CD4-positive, alpha-beta T cell (primary cell): ENCODE measurements around the gene MYO1E. TPM values are rescaled to one million over a fixed set of nuclear protein-coding genes. Genes with fewer than 3 reads are reported as not detected.
A peak's percentile ranks its signal among the peaks of the same experiment; 100 is the strongest.

Experiments
- ATAC-seq: fragments of 200-7000 bp; cut with Tn5 transposase; one replicate; pipeline ENCODE4 v1.10.0; 2022; ENCODE audit warnings: mild to moderate bottlenecking; ENCODE audit not compliant: poor library complexity
- CTCF ChIA-PET: fragments of 350-600 bp; sonication (Branson Sonifier 250); formaldehyde crosslinking; loops from one replicate; lab custom pipeline; 2021; ENCODE audit warnings: antibody characterized with exemption, inconsistent platforms; lab: Charles Lee
- POLR2A ChIA-PET: fragments of 350-600 bp; sonication (Branson Sonifier 250); formaldehyde crosslinking; loops from one replicate; lab custom pipeline; 2021; ENCODE audit warnings: antibody characterized with exemption, inconsistent platforms; lab: Charles Lee
- DNase-seq, 14 experiments: peaks; one replicate each; pipeline ENCODE4 v3.0.0-alpha.2; 2013 to 2020; ENCODE audit warnings: mixed read lengths in 2 of 14
- H3K27ac ChIP-seq, 2 donors: one replicate each; pipeline versions ENCODE4 v1.5.1 to v1.7.0; 2013; ENCODE audit warnings: low read length in 2 of 2, low read depth in 1 of 2, mild to moderate bottlenecking in 1 of 2
- H3K27me3 ChIP-seq, 2 experiments: 1 replicate in 1 of 2; 2 replicates in 1 of 2; pipeline versions ENCODE4 v1.6.1 to v1.7.0; 2013; ENCODE audit warnings: low read length in 2 of 2, control low read depth in 1 of 2, mild to moderate bottlenecking in 1 of 2, moderate library complexity in 1 of 2; ENCODE audit not compliant: insufficient read depth in 2 of 2, control insufficient read depth in 1 of 2
- H3K36me3 ChIP-seq: one replicate; pipeline ENCODE4 v1.6.1; 2013; ENCODE audit warnings: low read length, control low read depth; ENCODE audit not compliant: insufficient read depth
- H3K4me1 ChIP-seq: one replicate; pipeline ENCODE4 v1.6.1; 2013; ENCODE audit warnings: low read length, control low read depth; ENCODE audit not compliant: insufficient read depth
- H3K4me3 ChIP-seq: one replicate; pipeline ENCODE4 v1.5.1; 2013; ENCODE audit warnings: mild to moderate bottlenecking, low read length, moderate library complexity
- H3K9me3 ChIP-seq, 2 experiments: 1 replicate in 1 of 2; 2 replicates in 1 of 2; pipeline versions ENCODE4 v1.6.1 to v1.7.0; 2013; ENCODE audit warnings: low read length in 2 of 2, mild to moderate bottlenecking in 2 of 2, control low read depth in 1 of 2, moderate library complexity in 1 of 2; ENCODE audit not compliant: control insufficient read depth in 1 of 2, insufficient read depth in 1 of 2
- H3K27ac Mint-ChIP-seq: one replicate; pipeline ENCODE4 v1.8.0; 2020; ENCODE audit warnings: mixed read lengths
- H3K27me3 Mint-ChIP-seq: one replicate; pipeline ENCODE4 v1.8.0; 2021; ENCODE audit warnings: mixed read lengths
- H3K36me3 Mint-ChIP-seq: one replicate; pipeline ENCODE4 v1.8.0; 2021; ENCODE audit warnings: low read depth, mixed read lengths
- H3K4me1 Mint-ChIP-seq: one replicate; pipeline ENCODE4 v1.8.0; 2021; ENCODE audit warnings: low read depth, mixed read lengths
- H3K4me3 Mint-ChIP-seq: one replicate; pipeline ENCODE4 v1.8.0; 2020; ENCODE audit warnings: mild to moderate bottlenecking, mixed read lengths
- H3K9me3 Mint-ChIP-seq: one replicate; pipeline ENCODE4 v1.8.0; 2020; ENCODE audit warnings: mixed read lengths
- intact Hi-C, 2 experiments: fragments of 100-400 bp; cut with DNase I in 1 of 2; cut with micrococcal nuclease in 1 of 2; formaldehyde crosslinking; loops; one replicate each; pipeline versions ENCODE4 v1.15.1 to v1.9.0; 2023 to 2025; cut with DNase I, micrococcal nuclease
- total RNA-seq, 174 experiments: library from RNA in 2 of 174; stranded (reverse) in 2 of 174; gene quantifications; one replicate each; pipeline ENCODE4 v1.2.3 and lab custom pipeline; 2021 to 2026
- TF ChIP-seq, protein P1 (sequence below): fragments of 200-600 bp; IDR thresholded peaks from one replicate; pipeline ENCODE4 v1.8.0; 2022; ENCODE audit warnings: antibody characterized with exemption, mild to moderate bottlenecking

Gene MYO1E
- total RNA-seq, 2 experiments from 2014 or later, result 0.59 to 0.63 TPM

DNA sequence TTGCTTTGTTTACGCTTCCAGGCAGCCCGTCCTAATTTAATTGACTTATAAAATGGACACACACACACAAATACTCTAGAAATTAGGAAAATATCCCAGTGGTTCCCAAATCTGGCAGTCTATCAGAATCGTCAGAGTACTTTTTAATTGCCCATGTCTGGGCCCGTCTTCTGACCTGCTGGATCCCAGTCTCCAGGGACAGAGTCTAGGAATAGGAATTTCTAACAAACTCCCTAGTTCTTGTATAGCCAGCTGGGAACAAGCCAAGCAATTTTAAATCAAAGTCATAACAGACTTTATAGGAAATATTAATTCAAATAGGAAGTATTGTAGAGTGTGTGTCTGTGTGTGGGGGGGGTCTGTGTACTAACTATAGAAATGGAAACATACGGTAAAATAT lies 132.6 kb downstream of the MYO1E start:
- DNase-seq, result no peak
- H3K4me1 Mint-ChIP-seq, result no peaks in the 10 kb centered on the region
- H3K27ac Mint-ChIP-seq, result no peak overlapping the region
- Histone ChIP-seq H3K36me3 (no peaks in the 10 kb centered on the region), H3K4me1 (no peaks in the 10 kb centered on the region), H3K27ac (no peak overlapping the region), H3K27me3 (no peaks in the 10 kb centered on the region), H3K4me3 (no peak overlapping the region), H3K9me3 (no peaks in the 10 kb centered on the region)
- peaks cover 4% of the 10 kb centered on the region for H3K27me3 Mint-ChIP-seq
- no peaks in the 10 kb centered on the region for H3K9me3 Mint-ChIP-seq
- no peak overlapping the region for H3K4me3 Mint-ChIP-seq
- H3K36me3 Mint-ChIP-seq, result no peaks in the 10 kb centered on the region
- TF ChIP-seq, protein P1, sequence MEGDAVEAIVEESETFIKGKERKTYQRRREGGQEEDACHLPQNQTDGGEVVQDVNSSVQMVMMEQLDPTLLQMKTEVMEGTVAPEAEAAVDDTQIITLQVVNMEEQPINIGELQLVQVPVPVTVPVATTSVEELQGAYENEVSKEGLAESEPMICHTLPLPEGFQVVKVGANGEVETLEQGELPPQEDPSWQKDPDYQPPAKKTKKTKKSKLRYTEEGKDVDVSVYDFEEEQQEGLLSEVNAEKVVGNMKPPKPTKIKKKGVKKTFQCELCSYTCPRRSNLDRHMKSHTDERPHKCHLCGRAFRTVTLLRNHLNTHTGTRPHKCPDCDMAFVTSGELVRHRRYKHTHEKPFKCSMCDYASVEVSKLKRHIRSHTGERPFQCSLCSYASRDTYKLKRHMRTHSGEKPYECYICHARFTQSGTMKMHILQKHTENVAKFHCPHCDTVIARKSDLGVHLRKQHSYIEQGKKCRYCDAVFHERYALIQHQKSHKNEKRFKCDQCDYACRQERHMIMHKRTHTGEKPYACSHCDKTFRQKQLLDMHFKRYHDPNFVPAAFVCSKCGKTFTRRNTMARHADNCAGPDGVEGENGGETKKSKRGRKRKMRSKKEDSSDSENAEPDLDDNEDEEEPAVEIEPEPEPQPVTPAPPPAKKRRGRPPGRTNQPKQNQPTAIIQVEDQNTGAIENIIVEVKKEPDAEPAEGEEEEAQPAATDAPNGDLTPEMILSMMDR, result no peak
- intact Hi-C loops, result loop anchor here in 1 of 2 experiments (10.0 kb wide), 1 partner anchor 265 kb away; no protein-coding TSS in a partner anchor
- ChIA-PET POLR2A (no interaction called here), CTCF (no interaction called here)
- no peak for ATAC-seq

DNA sequence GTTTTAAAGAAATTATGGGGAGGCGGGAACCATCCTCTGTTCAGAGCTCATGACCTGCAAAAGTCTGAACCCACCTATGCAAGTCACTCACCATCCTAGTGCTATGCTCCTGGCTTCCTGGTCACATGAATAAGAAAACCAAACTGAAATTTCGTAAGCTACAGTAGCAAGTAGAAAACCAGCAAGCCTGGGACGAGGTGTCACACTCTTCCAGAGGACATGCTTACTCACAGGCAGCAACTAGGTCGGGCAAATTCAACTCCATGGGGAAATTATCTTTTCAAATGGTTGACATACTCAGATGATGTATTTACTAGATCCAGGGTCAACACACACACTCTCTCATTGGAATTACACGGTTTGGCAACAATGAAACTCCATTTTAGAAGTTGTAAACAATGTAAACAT lies 134.7 kb downstream of the MYO1E start:
- Mint-ChIP-seq H3K27me3 (peaks cover 4% of the 10 kb centered on the region), H3K27ac (no peak overlapping the region), H3K4me3 (no peak overlapping the region), H3K9me3 (no peaks in the 10 kb centered on the region), H3K4me1 (no peaks in the 10 kb centered on the region), H3K36me3 (no peaks in the 10 kb centered on the region)
- CTCF ChIA-PET, result no interaction called here
- H3K9me3 ChIP-seq, result no peaks in the 10 kb centered on the region
- no peaks in the 10 kb centered on the region for H3K36me3 ChIP-seq
- H3K4me3 ChIP-seq, result no peak overlapping the region
- ATAC-seq (no peak), DNase-seq (peak in 2 of 14 experiments; percentile 4 to 16)
- no peak overlapping the region for H3K27ac ChIP-seq
- H3K4me1 ChIP-seq, result no peaks in the 10 kb centered on the region
- no peaks in the 10 kb centered on the region for H3K27me3 ChIP-seq
- POLR2A ChIA-PET, result no interaction called here
- TF ChIP-seq, protein P1, result no peak
- intact Hi-C loops, result no loop called here

DNA sequence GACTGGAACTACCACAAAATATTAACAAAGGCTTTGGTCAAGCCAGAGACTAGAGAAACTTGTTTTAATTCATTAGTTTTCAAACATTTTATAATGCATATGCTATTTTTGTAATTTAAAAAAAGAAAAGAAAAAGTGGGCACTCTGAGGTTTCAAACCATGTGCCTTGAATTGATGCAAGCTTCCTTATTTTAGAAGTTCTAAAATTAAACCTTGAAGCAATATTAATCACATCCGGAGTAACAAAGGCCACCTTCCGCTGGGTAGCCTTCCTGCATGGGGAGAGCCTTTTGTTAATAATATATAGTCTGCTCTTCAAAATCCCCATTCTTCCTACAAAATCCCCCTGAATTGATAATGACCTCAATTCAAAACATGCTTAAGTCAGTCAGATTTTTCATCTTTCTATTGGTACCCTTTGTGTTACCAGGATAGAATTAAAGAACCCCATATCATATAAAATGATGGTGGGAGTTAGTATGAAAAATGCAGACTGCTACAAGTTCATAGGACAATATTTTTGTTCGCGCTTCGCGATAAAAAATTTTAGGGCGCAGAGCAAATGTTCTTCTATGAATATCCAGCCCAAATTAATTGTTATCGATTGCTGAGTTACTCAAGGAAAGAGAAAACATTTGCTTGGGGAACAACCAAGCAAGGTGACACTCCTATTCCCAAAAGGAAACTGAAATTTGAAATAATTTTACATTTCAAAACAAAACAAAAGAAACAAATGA lies 135.4 kb downstream of the MYO1E start:
- H3K27me3 Mint-ChIP-seq, result peaks cover 4% of the 10 kb centered on the region
- DNase-seq (peak in 1 of 14 experiments; percentile 20), ATAC-seq (no peak)
- CTCF ChIA-PET, result no interaction called here
- TF ChIP-seq, protein P1, result no peak
- Histone ChIP-seq H3K4me1 (no peaks in the 10 kb centered on the region), H3K9me3 (no peaks in the 10 kb centered on the region), H3K4me3 (no peak overlapping the region), H3K27ac (no peak overlapping the region), H3K36me3 (no peaks in the 10 kb centered on the region), H3K27me3 (no peaks in the 10 kb centered on the region)
- intact Hi-C loops, result no loop called here
- H3K27ac Mint-ChIP-seq, result no peak overlapping the region
- H3K9me3 Mint-ChIP-seq, result no peaks in the 10 kb centered on the region
- no peaks in the 10 kb centered on the region for H3K36me3 Mint-ChIP-seq
- POLR2A ChIA-PET, result no interaction called here
- no peak overlapping the region for H3K4me3 Mint-ChIP-seq
- H3K4me1 Mint-ChIP-seq, result no peaks in the 10 kb centered on the region
